Testis (tissue), 3 donors: Measurements from ENCODE around the gene INPP5A. TPM values are rescaled to one million over a fixed set of nuclear protein-coding genes. Genes with fewer than 3 reads are reported as not detected.

Source experiments
- DNase-seq: peaks from one replicate; pipeline ENCODE4 v3.0.0-alpha.2; 2019
- H3K27ac ChIP-seq, 2 donors: fragments of 200-600 bp; sonication (generic); one replicate each; pipeline ENCODE4 v1.5.1; 2019
- H3K27me3 ChIP-seq: fragments of 200-600 bp; sonication (generic); one replicate; pipeline ENCODE4 v1.5.1; 2019
- H3K36me3 ChIP-seq: fragments of 200-600 bp; sonication (generic); one replicate; pipeline ENCODE4 v1.5.1; 2017; ENCODE audit warnings: low read depth; ENCODE audit errors: missing control alignments
- H3K4me1 ChIP-seq: fragments of 200-600 bp; sonication (generic); one replicate; pipeline ENCODE4 v1.5.1; 2019
- H3K4me3 ChIP-seq, 2 donors: fragments of 200-600 bp; sonication (generic); one replicate each; pipeline ENCODE4 v1.5.1; 2017 to 2019
- H3K9me3 ChIP-seq: fragments of 200-600 bp; sonication (generic); one replicate; pipeline ENCODE4 v1.5.1; 2017
- POLR2A ChIP-seq: fragments of 450-650 bp; IDR thresholded peaks from one replicate; pipeline ENCODE4 v1.6.1; 2017; ENCODE audit warnings: antibody characterized with exemption, mild to moderate bottlenecking, moderate library complexity
- WGBS, 2 donors: methylation state at CpG; one replicate each; pipeline ENCODE4 v1.1.5; 2018; 5-methylcytosine and 5-hydroxymethylcytosine counted together
- intact Hi-C: fragments of 100-400 bp; cut with DNase I; formaldehyde crosslinking; loops from one replicate; pipeline ENCODE4 v1.15.1; 2023; ENCODE audit warnings: low total_unique reads
- polyA plus RNA-seq: library from polyadenylated mRNA; stranded (reverse); fragments of 350-450 nt; fragmentation: Illumina TruSeq; extraction: RNeasy Lipid Tissue Mini Kit (QIAGEN cat#74804); gene quantifications from one replicate; pipeline ENCODE4 v1.2.3, GENCODE V29; 2014; ENCODE audit warnings: low read depth, low replicate concordance; ENCODE audit not compliant: insufficient read depth
- total RNA-seq, 2 donors: library from RNA; depleted of rRNA; stranded (reverse); fragments of >200 nt; gene quantifications; one replicate each; pipeline ENCODE4 v1.2.3, GENCODE V29; 2016
- TF ChIP-seq, protein P1 (sequence below), 3 experiments: fragments of 450-650 bp in 2 of 3; fragments of 200-600 bp in 1 of 3; sonication (generic) in 1 of 3; IDR thresholded peaks; one replicate each; pipeline ENCODE4 v1.5.1; 2016 to 2019; ENCODE audit warnings: antibody characterized with exemption in 3 of 3, mild to moderate bottlenecking in 2 of 3, moderate library complexity in 1 of 3

Gene INPP5A
- total and polyA plus RNA-seq, 3 donors from 2014 or later = 54.1 to 103 (median 73.0) TPM

DNA sequence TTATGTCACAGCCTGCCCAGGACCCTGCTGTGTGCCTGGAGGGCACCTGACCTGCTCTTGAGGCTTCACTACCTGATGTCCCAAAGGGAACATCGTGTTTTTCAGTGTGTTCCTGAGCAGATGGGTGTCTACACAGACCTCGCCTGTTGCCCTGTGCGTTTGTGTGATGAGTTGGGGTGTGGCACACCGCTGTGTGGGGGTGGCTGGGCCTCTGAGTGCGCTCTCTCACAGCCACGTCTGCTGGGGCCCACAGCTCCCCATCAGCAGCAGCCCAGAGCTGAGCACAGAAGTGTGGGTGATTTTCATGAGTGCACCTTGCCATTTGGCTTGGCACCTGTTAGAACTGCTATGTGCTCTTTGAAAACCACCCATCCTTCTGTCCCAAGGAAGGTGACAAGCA, 126.8 kb downstream of the INPP5A start:
- TF ChIP-seq POLR2A = no peak
- TF ChIP-seq, protein P1, sequence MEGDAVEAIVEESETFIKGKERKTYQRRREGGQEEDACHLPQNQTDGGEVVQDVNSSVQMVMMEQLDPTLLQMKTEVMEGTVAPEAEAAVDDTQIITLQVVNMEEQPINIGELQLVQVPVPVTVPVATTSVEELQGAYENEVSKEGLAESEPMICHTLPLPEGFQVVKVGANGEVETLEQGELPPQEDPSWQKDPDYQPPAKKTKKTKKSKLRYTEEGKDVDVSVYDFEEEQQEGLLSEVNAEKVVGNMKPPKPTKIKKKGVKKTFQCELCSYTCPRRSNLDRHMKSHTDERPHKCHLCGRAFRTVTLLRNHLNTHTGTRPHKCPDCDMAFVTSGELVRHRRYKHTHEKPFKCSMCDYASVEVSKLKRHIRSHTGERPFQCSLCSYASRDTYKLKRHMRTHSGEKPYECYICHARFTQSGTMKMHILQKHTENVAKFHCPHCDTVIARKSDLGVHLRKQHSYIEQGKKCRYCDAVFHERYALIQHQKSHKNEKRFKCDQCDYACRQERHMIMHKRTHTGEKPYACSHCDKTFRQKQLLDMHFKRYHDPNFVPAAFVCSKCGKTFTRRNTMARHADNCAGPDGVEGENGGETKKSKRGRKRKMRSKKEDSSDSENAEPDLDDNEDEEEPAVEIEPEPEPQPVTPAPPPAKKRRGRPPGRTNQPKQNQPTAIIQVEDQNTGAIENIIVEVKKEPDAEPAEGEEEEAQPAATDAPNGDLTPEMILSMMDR (IDR thresholded peaks at IDR 0.05) = no peak
- intact Hi-C loops = no loop called here
- no peak for DNase-seq
- no peak overlapping the region for H3K27ac ChIP-seq
- H3K4me3 ChIP-seq = no peak overlapping the region
- H3K27me3 ChIP-seq = no peaks in the 10 kb centered on the region
- WGBS, 2 donors = 89 to 95% methylated on average over 5 to 6 of the region's 6 CpGs
- no peaks in the 10 kb centered on the region for H3K4me1 ChIP-seq
- H3K9me3 ChIP-seq = no peaks in the 10 kb centered on the region
- no peaks in the 10 kb centered on the region for H3K36me3 ChIP-seq

DNA sequence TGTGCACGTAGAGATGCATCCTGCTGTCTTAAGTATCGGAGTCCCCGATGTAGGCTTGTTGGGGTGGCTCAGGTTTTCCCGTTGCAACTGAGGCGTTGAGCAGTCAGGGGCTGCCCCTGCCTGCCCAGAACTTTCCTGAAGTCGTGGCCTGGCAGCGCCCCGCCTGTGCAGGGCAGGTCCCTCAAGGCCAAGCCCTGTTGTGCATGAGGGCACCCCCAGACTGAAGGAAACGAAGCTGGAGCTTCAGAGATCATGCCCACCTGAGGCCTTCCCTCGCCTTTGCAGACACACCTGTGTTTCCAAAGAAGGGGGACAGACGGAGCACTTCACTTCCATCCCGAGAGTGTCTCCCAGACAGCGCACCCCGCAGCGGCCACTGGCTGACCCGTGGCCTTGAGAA, 127.3 kb downstream of the INPP5A start:
- Histone ChIP-seq H3K4me1 (no peaks in the 10 kb centered on the region), H3K27me3 (no peaks in the 10 kb centered on the region), H3K4me3 (no peak overlapping the region), H3K9me3 (no peaks in the 10 kb centered on the region), H3K27ac (no peak overlapping the region), H3K36me3 (no peaks in the 10 kb centered on the region)
- TF ChIP-seq, protein P1 (IDR thresholded peaks at IDR 0.05) = no peak
- no peak for TF ChIP-seq POLR2A
- intact Hi-C loops = no loop called here
- DNase-seq = no peak
- WGBS, 2 donors = 92 to 95% methylated on average over 16 of the region's 16 CpGs

DNA sequence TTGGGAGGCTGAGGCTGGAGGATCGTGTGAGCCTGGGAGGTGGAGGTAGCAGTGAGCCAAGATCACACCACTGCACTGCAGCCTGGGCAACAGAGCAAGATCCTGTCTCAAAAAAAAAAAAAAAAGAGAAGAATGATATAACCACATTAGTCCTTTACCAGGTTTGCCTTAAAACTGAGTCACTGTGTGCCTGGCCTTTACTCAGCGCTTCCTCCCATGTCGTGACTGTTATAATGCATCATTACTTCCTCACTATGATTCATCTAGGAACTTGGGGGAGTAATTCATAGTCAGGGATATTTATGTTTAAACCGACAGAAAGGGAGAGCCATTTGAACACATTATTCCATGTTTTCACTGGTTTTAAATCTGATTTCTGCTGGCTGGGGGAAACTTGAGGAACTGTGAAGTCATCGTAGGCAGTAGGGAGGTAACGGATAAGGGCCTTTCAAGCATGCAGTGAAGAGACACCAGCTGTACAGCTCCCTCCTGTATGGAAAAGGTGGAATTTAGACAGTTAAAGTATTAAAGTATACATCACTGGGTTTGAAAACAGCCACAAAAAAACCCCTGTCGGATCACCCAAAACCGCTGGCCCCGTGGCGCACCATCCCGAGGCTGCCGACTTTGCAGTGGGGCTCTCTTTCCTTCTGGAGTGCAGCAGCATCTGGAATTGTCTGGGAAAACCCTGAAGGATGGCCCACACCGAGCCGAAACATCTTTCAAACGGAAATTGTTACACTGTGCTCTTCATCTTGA, 128.5 kb downstream of the INPP5A start:
- intact Hi-C loops = no loop called here
- Histone ChIP-seq H3K27ac (no peak overlapping the region), H3K4me1 (no peaks in the 10 kb centered on the region), H3K4me3 (no peak overlapping the region), H3K9me3 (no peaks in the 10 kb centered on the region), H3K27me3 (no peaks in the 10 kb centered on the region), H3K36me3 (no peaks in the 10 kb centered on the region)
- TF ChIP-seq POLR2A = no peak
- TF ChIP-seq, protein P1 (IDR thresholded peaks at IDR 0.05) = no peak
- DNase-seq = no peak
- 86 to 89% methylated on average over 15 of the region's 15 CpGs for WGBS, 2 donors

DNA sequence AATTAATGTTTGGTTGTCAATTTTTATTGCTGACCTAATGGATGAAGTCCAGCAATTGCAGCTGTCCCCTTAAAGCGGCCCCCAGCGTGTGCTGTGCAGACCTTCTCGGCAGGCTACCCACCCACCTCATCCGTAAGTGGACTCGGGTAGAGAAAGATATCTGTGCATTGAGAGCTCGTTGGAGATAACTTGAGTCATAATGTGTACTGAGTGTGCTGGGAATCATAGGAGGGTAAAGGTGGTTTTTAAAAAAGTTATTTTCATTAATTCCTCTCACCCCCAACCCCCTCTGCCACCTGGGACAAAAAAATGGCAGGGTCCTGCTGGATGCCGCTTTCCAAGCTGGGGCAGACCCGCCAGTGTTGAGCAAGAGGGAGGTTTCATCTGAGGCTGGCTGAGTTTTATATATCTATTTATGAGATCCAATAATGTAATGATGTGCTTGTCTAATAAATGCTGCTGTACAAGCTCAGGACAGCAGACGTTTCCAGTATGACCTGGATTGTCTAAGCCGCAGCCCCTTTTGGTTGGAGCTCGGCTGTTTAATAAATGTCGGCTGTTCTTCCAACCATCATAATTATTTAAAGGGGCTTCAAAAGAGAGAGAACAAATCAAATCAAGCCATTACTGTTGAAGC, 129.2 kb downstream of the INPP5A start:
- 87 to 89% methylated on average over 12 of the region's 12 CpGs for WGBS, 2 donors
- Histone ChIP-seq H3K36me3 (no peaks in the 10 kb centered on the region), H3K4me1 (no peaks in the 10 kb centered on the region), H3K27ac (no peak overlapping the region), H3K9me3 (no peaks in the 10 kb centered on the region), H3K4me3 (no peak overlapping the region), H3K27me3 (no peaks in the 10 kb centered on the region)
- TF ChIP-seq POLR2A = no peak
- TF ChIP-seq, protein P1 (IDR thresholded peaks at IDR 0.05) = no peak
- DNase-seq = no peak
- intact Hi-C loops = no loop called here
